GM19452 (cell line): ENCODE measurements around the gene PIK3R6.
"Not testable (repeated sequence)": the region's sequence is repeated elsewhere in the genome, so short reads cannot be mapped to it uniquely, and the experiment has no call there.

Source experiments
- ATAC-seq: cut with Tn5 transposase; IDR thresholded peaks from one replicate; pipeline ENCODE4 v1.9.1; 2021; ENCODE audit not compliant: unreplicated experiment

PIK3R6 gene

GRCh38 chr17:8894673-8895578 is 27.5 kb upstream of the PIK3R6 start:
- no peak for ATAC-seq

GRCh38 chr17:8894202-8894671 is 26.8 kb upstream of the PIK3R6 start:
- ATAC-seq: no peak

- no peak for ATAC-seq
Measured at GRCh38 chr17:8893621-8894201, 26.2 kb upstream of the PIK3R6 start.

- no peak for ATAC-seq
Measured at GRCh38 chr17:8893059-8893458, 25.6 kb upstream of the PIK3R6 start.

GRCh38 chr17:8892338-8892690 is 24.8 kb upstream of the PIK3R6 start:
- peak; percentile 59 for ATAC-seq

- ATAC-seq: no peak
Measured at GRCh38 chr17:8890671-8891070, 23.2 kb upstream of the PIK3R6 start.

GRCh38 chr17:8889458-8890210 is 22.2 kb upstream of the PIK3R6 start:
- ATAC-seq: no peak

GRCh38 chr17:8888704-8889302 is 21.3 kb upstream of the PIK3R6 start:
- ATAC-seq: no peak

- ATAC-seq: no peak
Measured at GRCh38 chr17:8887834-8888703, 20.6 kb upstream of the PIK3R6 start.

GRCh38 chr17:8887301-8887700 is 19.8 kb upstream of the PIK3R6 start:
- no peak for ATAC-seq

- ATAC-seq: no peak
Measured at GRCh38 chr17:8885967-8886684, 18.7 kb upstream of the PIK3R6 start.

GRCh38 chr17:8885163-8885966 is 17.9 kb upstream of the PIK3R6 start:
- ATAC-seq: not testable (repeated sequence)

GRCh38 chr17:8884336-8884990 is 17.0 kb upstream of the PIK3R6 start:
- ATAC-seq: no peak

- ATAC-seq: no peak
Measured at GRCh38 chr17:8883353-8883752, 15.9 kb upstream of the PIK3R6 start.

GRCh38 chr17:8881606-8882005 is 14.1 kb upstream of the PIK3R6 start:
- no peak for ATAC-seq

GRCh38 chr17:8880466-8880865 is 13.0 kb upstream of the PIK3R6 start:
- no peak for ATAC-seq

GRCh38 chr17:8879410-8879809 is 11.9 kb upstream of the PIK3R6 start:
- ATAC-seq: no peak

- no peak for ATAC-seq
Measured at GRCh38 chr17:8877984-8878383, 10.5 kb upstream of the PIK3R6 start.
